Measurements from ENCODE around the gene SLC7A5.
"Not testable (repeated sequence)": the region's sequence is repeated elsewhere in the genome, so short reads cannot be mapped to it uniquely, and the experiment has no call there.

The SLC7A5 gene

DNA sequence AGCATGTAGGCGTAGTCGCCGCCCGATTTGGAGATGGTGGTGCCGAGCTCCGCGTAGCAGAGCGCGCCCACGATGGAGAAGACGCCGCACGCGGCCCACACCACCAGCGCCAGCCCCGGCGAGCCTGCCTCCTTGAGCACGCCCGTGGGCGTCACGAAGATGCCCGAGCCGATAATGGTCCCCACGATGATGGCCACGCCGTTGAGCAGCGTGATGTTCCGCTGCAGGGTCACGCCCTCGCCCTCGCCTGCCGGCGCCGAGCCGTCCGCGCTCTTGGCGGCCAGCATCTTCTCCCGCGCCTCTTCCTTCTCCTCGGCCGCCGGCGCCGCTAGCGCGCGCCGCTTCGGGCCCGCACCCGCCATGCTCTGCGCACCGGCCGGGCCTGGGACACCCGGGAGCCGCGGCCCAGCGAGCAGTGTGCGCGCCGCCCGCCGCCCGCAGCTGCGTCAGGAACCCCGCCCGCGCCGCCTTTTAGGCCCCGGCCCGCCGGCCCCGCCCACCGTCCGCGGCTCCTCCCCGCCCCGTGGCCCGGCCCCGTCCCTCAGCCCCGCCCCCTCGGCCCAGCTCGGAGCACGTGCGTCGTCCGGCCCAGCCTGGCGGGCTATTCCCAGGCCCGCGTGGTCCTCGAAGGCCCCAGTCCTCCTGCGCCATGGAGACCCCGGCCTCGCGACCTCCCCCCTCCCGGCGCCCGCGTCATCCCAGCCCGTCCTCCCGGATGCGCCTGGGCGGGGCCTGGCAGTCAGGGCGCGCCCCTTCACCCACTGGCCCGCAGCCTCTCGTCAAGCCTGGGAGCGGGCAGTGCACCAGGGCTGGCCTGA, at the start of gene SLC7A5:
Gene SLC7A5 (minus strand): TSS at position 447 of the 818 bp plus-strand sequence. CDS start 85 bp downstream, at position 362.
- peak; percentile 12 for DNase-seq

DNA sequence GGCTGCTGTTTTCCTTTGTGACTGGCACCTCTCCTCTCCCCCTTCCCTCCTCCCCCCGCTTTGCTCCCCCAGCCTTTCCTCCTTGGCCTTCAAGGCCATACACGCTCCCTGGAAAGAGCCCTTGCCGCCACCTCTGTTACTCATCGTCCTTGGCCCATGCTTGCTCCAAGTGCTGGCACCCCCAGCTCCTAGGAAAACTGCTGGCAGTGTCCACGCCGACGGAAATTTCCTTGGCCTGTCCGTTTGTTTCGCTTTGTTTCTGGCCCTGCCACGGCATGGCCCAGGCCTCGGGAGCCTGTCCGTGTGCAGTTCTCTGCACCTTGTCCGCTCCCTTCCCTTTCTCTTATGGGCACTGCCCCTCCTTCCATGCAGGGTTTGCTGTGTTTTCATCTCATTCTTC, 49.0 kb upstream of the SLC7A5 start:
- no peak for DNase-seq

DNA sequence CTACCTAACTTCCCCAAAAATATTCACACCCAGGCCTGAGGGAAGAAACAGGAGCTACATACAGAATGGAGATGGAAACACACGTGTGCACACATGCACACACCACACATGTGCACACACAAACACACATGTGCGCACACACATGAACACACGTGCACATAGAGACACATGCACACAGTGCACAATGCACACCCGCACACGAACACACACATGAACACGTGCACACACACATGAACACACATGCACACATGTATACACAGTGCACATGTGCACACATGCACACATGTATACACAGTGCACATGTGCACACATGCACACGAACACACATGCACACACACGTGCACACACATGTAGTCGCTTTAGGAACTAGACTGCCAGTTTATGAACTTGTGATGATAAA, 48.2 kb upstream of the SLC7A5 start:
- no peak for DNase-seq

DNA sequence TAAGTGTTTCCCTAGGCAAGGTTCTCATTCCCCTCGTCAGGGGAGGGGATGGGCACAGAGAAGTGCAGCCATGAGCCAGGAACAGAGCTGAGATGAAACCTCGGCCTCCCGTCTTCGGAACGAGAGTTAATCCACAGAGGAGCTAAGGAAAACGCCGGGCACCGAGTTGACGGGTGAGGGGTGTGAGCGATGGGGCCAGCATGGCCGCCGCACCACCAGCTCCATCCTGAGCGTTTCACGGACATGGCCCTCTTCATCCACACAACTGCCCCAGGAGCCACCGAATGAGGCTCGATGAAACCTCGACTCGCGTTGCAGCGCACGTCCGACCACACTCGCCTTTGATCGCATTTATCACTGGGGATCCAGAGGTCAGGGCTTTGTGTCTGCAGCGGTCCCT, 45.5 kb upstream of the SLC7A5 start:
- no peak for DNase-seq

DNA sequence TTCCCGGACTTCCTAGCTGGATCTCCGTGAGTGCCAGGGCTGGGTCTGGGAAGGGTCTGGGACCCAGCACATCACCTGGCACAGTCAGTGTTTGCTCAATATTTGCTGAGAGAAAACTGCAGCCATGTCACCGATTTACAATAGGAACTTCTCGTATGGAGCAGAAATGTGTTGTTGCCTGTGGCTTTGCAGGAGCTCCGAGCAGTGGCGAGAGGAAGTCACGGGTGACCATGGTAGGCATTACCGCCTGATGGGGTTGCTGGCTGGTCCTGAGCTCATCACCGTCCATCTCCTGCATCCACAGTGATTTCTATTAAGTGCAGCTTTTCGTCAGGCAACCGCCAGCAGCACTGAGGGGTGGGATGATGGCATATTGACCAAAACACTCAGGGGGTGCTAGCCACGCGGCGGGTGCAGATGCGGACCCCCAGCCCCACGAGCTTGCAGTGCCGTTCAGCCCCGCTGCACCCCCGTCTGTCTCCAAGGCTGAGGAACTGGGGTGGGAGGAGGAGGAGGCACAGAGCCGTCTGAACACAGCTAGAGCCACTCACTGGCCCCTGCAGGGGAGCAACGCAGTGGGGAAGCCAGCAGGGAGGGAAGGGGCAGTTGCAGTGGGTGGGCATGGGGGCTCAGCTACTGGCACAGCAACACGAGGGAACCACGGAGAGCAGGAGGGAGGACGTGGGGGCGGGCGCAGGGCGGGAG, 44.9 kb upstream of the SLC7A5 start:
- DNase-seq, result not testable (repeated sequence)

DNA sequence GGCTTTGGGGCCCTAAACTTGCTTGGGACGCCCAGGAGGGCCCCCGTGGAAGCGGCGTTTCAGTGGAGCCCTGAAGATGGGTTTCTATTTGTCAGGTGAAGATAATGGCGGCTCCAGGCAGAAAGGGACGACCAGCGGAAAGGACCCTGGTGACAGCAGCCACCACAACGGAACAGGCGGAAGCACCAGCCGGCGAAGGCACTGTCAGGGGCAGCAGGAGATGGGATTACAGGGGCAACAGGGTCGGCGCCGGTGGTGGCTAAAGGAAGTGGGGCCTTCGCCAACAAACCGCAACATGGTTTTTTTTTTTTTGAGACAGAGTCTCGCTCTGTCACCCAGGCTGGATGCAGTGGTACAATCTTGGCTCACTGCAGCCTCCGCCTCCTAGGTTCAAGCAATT, 43.4 kb upstream of the SLC7A5 start:
- not testable (repeated sequence) for DNase-seq

DNA sequence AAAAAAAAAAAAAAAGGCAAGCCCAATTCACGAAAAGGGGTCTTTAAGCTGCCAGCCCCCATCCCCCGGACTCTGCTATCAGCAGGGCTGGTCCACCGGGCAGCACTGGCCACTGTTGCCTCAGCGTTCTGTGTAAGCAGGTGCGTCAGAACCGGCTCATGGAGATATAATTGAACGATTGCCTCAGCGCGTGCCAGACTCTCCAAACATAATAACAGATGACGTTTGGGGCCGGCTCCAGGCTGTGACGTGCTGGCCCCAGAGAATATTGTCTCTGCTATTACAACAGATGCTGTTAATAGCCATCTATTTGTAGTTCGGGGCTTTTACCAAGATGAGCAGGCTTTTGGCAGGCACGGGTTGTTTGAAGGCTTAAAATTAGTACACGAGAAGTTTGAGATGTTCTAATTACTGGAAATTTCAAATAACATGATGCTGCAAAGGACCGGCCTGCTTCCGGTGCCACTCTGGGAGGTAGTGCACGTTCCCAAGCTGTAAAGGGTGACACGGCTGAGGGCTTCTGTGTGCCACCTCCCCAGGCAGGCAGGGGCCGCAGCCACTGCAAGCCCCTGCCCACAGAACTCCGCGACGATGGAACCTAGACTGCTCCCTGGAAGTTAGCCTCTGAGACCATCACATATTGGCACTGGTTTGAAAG, 41.9 kb upstream of the SLC7A5 start:
- peak; percentile 75 for DNase-seq

DNA sequence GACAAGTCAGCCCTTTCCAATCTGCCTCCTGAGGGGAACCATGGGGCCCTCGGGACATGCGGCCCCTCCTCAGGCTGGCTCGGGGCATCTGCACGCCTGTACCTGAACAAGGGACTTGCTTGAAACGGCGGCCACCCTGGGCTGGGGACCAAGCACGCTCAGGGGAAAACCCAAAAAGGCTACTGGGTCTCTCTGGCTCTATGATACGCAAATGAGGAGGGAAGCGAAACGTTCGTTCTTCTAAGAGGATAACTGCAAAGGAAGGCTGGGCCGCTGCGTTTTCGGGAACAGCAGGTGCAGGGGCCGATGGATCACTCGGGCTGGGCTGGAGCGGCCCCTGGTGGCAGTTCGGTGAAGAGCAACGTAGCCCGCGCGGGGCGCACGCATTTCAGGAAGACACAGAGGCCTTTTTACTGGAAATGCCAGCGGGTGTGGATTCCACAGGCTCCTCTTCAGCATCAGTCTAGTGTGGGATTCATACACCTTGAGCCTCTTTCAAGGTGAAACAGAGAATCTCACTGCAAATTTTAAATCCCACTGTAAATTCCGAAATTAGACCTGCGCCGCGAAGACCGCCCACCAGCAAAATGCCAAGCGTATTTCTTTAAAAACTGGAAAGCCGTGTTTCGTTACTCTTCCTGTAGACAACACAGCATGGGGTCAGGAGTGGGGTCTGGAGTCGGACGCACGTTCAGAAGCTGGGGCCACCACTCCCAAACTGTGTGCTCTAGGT, 40.1 kb upstream of the SLC7A5 start:
- not testable (repeated sequence) for DNase-seq

DNA sequence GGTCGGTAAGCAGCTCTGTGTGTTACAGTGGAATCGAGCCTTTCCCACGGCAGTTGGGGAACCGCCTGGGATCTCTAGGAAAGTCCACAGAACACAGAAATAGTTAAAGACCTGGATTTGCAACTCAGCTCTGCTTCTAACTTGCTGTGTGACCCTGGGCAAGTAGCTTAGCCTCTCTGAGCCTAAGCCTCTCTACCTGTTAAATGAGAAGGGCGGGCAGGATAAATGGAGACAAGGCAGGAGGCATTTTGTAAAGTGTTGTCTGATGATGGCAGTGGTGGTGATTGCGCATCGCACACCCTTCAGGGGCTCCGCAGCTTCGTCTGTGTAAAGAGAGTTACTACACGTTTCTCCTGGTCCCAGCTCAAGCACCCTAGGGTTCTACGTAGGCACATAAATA, 38.8 kb upstream of the SLC7A5 start:
- not testable (repeated sequence) for DNase-seq

DNA sequence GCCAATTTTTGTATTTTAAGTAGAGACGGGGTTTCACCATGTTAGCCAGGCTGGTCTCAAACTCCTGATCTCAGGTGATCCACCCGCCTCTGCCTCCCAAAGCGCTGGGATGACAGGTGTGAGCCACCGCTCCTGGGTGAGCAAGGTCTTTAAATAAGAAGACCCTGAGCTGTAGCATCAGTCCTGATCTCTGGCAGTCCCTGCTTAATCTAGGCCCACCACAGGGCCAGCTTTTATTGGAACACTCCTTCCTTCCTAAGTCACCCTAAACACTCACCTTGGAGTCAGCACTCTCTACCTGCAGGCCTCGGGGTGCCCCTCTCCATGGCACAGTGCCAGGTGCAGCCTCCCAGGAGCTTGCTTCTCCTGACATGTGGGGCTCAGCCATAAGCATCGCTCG, 36.2 kb upstream of the SLC7A5 start:
- not testable (repeated sequence) for DNase-seq

DNA sequence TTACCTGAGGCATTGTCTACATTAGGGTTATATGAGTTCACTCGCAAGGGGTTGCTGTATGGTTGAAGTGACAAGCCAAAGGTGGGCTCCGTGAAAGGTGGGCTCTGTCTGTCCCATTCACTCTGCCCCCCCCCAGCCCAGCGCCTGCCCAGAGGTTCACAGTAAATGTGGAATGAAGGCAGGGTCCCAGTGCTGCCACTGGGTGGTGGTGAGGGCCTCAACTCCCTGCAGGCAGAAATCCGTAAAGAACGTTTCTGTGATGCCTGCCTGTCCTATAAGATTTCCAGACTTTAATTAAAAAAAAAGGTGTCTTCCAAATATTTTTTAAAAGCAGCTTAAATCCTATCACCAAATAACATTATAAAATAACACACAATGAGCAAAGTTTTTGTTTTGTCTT, 35.7 kb upstream of the SLC7A5 start:
- not testable (repeated sequence) for DNase-seq

DNA sequence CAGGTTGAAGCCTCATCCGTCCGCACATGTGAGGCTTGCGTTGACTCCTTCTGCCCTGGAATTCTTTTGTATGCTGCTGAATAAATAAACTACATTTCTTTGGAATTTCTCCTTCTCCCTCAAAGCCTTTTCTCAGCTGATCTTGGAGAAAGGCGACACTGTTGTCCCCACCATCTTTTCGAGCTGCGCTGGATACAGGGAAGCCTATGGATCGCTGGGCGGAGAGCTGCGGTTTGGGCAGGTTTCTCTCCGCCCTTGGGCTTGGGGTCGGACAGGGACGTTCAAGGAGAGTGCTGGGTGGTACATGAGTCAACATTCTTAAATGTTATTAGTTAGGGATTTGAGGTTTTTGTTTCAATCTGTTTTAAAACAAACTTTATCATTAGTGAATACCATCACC, 31.2 kb upstream of the SLC7A5 start:
- not testable (repeated sequence) for DNase-seq

DNA sequence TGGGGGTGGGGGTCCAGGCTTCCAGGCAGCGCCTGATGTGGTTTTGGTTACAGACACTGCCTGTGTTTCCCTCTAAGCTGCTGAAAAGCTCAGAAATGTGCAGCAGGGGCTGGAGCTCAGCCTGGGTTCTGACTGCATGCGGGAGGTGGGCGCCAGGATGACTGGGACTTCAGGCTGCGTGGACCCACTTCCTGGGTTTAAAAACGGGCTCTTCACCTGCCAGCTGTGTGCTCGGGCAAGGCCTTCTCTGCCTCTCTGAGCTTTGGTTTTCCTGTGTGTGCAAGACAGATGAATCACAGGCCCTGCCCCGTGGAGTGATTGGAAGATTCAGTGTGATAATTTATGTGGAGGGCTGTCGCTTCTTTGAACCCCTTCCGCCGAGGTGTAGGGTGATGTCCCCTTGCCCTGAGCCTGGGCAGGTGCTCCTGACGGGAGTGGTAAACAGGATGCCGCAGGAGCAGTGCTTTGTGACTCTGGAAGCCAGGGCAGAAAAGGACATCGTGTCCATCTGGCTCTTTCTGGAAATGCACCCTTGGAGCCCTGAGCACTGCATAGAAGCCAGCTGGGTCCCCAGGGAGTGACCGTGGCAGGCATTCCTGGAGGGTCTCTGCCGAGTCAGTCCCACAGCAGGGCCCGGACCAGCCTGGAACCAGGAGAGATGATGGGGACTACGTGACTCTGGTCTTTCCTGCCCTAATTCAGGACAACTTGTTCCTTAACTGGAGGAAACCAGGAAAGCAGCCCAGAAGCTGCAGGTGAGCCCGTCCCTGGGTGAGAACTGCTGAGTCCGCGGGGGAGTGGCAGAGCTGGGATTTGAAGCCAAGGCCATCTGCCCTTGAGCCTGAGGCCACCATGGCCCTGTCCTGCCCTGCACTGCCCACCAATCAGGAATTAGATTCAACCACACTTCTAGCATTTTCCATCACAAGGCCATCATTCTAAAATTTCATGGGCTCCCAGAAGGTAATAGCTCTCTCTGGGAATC, 28.5 kb upstream of the SLC7A5 start:
- no peak for DNase-seq

DNA sequence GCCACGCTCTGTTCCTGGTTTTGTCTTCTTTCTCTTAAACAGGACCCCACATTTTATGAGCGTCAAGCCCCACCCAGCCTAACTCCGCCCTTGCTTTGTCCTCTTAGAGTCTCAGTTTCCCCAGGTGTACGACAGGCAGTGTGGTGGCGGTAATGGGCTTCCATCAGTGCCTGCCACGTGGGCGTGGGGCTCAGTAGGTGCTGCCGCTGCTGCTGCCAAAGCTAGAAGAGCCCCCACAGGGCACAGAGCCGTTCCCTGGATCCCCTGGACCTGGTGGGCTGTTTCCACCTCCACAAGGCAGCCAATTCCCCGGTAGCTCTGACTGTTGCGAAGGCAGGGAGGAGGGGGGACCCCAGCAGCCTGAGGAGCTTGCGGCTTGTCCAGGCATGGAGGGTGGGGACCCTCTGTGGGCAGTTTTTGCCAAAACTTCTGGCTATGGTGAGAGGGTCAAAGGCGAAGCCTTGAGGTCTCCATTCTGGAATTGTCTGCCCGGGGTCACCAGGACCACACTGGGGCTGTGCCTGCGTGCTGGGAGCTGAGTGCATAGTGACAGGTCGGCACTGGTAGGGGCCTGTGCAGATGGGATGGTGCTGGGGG, 27.7 kb upstream of the SLC7A5 start:
- DNase-seq, result not testable (repeated sequence)

DNA sequence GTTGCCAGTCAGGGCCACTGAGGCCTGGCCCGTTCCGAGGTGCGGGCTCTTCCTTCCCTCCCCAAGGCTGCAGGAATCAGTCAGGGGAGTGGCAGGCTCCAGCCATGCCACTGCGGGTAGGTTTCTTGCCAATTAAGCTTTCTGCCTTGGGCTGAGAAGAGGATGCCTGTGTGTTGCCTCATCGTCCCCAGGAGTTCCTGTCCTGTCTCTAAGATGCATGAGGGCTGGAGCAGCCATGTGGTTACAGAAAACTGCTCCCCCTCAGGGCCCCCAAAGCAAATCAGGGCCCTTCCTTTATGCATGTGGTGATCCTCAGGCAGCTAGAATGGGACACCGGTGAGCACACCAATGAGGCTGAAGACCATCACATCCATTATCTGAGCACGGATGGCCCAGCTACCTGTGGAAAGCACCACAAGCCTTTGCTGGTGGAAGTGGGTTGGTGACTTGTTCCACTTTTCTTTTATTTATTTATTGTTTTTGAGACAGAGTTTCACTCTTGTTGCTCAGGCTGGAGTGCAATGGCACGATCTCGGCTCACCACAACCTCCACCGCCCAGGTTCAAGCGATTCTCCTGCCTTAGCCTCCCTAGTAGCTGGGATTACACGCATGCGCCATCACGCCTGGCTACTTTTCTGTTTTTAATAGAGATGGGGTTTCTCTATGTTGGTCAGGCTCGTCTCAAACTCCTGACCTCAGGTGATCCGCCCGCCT, 27.0 kb upstream of the SLC7A5 start:
- not testable (repeated sequence) for DNase-seq

DNA sequence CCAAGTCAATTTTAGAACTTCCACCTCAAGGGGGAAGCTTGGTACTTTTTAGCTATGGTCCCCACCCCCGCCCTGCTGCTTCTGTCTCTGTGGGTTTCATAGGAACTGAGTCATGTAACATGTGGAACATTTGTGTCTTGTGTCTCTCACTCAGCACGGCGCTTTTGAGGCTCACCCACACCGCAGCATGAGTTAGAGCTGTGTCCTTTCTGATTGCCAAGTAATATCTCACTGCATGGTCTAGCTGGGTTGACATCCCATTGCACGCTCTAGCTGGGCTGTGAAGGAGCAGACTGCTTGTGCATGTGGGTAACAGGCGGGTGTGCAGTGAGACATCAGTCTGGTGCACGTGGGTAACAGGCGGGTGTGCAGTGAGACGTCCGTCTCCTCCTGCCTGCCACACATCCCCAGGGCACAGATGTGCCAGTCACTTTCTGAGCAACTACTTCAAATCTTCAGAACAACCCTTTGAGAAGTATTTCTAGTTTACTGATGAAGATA, 26.4 kb upstream of the SLC7A5 start:
- DNase-seq, result no peak

DNA sequence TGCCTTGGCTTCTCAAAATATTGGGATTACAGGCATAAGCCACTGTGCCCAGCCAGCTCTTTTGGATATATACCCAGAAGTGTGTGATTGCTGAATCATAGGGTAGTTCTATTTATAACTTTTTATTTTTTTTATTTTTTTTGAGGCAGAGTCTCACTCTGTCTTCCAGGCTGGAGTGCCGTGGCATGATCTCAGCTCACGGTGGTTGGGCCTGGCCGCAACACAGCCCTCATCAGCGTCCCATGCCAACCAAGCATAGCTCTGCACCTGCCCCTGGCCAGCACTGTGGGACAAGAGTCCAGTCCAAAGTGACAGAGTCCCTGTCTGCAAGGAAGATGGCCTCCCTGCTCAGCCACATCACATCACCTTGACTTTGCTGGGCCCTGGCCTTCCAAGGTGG, 24.7 kb upstream of the SLC7A5 start:
- not testable (repeated sequence) for DNase-seq

DNA sequence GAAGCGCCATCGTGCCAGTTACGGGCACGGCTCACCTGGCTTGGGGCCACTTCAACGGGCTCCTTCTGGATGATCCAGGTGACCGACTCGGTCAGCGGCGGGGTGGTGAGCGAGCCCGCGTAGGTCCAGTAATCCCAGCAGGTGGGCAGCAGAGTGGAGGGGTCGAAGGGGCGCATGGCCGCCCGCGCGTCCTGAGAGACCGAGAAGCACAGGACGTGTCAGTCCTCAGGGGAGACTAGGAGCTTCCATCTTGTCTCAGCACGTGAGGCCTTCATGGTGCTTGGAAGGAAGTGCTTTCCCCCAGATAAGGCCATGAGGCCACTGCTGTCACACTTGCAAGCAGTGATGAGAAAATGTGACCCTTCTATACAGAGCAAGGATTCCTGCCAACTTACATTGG, 22.5 kb upstream of the SLC7A5 start:
- no peak for DNase-seq

DNA sequence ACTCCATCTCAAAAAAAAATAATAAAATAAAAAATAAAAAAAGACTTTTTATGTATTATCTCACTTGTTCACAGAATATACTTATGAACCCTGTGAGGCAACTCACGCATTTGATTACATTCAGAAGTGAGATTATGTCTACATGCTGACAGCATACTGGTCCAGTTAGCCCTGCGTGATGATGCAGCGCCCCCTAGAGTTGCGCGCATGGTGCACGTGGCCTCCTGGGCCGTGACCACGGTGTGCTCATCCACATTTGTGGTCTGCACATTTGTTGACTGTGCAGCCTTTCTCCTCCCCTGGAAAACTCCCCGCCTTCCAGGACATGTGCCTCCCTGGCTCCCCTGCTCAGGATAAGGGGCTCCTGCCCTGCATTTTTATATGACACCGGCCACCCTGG, 20.5 kb upstream of the SLC7A5 start:
- not testable (repeated sequence) for DNase-seq

DNA sequence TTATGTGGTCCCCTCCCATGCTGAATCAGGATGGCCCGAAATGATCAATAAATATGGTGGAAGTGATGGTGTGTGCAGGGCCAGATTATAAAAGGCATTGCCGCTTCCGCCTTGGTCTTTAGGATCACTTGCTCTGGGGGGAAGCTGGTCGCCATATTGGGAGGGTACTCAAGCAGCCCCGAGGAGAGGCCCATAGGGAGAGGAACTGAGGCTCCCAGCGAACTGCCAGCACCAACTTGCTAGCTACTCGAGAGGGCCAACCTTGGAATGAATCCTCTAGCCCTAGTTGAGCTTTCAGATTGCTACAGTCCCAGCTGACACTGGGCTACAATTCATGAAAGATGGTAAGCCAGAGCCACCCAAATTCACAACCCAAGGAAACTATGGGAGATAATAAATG, 19.0 kb upstream of the SLC7A5 start:
- DNase-seq, result not testable (repeated sequence)

Data from NCI-H1105 treated with DMSO at 0.1 percent for 48 hours (cell line).